K562 (cell line): Measurements from ENCODE around the gene TTLL11. TPM values are rescaled to one million over a fixed set of nuclear protein-coding genes. Genes with fewer than 3 reads are reported as not detected.
A peak's percentile ranks its signal among the peaks of the same experiment; 100 is the strongest.

Experiments used
- ATAC-seq: fragments of 200-7000 bp; cut with Tn5 transposase; 3 replicates; pipeline ENCODE4 v1.9.1; 2020; ENCODE audit warnings: moderate library complexity
- BruUV-seq: library from RNA; stranded (reverse); fragments of 400-500 nt; replicated peaks from 2 replicates; lab custom pipeline; 2021; lab: Mats Ljungman, UMichigan
- CTCF ChIA-PET: fragments of 300-600 bp; formaldehyde crosslinking; extraction: SDS; loops from one replicate; lab custom pipeline; 2021; ENCODE audit warnings: low intra/inter-chr PET ratio; lab: Yijun Ruan, JAX
- POLR2A ChIA-PET: fragments of 300-600, 350-650 bp; sonication (Branson Sonifier 250); formaldehyde crosslinking; extraction: SDS; loops from one replicate; lab custom pipeline; 2021; ENCODE audit warnings: antibody characterized with exemption, inconsistent platforms; lab: Yijun Ruan, JAX
- DNase-seq, 4 experiments: peaks; one replicate each; pipeline versions ENCODE4 v3.0.0 to v3.0.0-alpha.2; 2011 to 2018; ENCODE audit warnings: low spot score in 3 of 4, mixed read lengths in 3 of 4; ENCODE audit errors: extremely low read depth in 1 of 4
- FAIRE-seq: peaks from 2 replicates; lab custom pipeline; 2011; peaks lifted over from hg19 to GRCh38; lab: Jason Lieb, UNC
- H2AFZ ChIP-seq: 2 replicates; pipeline ENCODE4 v1.6.0; 2011; ENCODE audit warnings: low read depth, low read length, control low read depth, inconsistent platforms
- H3K27ac ChIP-seq: fragments of 200-600 bp; 3 replicates; pipeline ENCODE4 v1.8.0; 2011; ENCODE audit warnings: low read depth, mild to moderate bottlenecking, control low read depth, inconsistent platforms, low read length, moderate library complexity, mixed read lengths; ENCODE audit errors: extremely low read depth
- H3K27me3 ChIP-seq, 2 experiments: fragments of 300-600 bp in 1 of 2; 2 replicates in 1 of 2; 3 replicates in 1 of 2; pipeline versions ENCODE4 v1.6.0 to v1.8.0; 2011; ENCODE audit warnings: inconsistent platforms in 2 of 2, low read length in 2 of 2, mild to moderate bottlenecking in 1 of 2, mixed read lengths in 1 of 2, moderate library complexity in 1 of 2; ENCODE audit not compliant: control insufficient read depth in 2 of 2, insufficient read depth in 2 of 2
- H3K36me3 ChIP-seq: fragments of 300-600 bp; 3 replicates; pipeline ENCODE4 v1.8.0; 2011; ENCODE audit warnings: mild to moderate bottlenecking, low read length, inconsistent platforms; ENCODE audit not compliant: control insufficient read depth, insufficient read depth
- H3K4me1 ChIP-seq, 2 experiments: fragments of 200-600 bp in 1 of 2; replicated peaks in 1 of 2; 2 replicates in 1 of 2; 3 replicates in 1 of 2; pipeline versions ENCODE4 v1.5.1 to v1.8.0; 2011; ENCODE audit warnings: inconsistent platforms in 2 of 2, low read length in 2 of 2, mild to moderate bottlenecking in 1 of 2, mixed read lengths in 1 of 2, moderate library complexity in 1 of 2; ENCODE audit not compliant: control insufficient read depth in 2 of 2, insufficient read depth in 2 of 2
- H3K4me2 ChIP-seq: 2 replicates; pipeline ENCODE4 v1.6.1; 2011; ENCODE audit warnings: low read length, control low read depth, inconsistent platforms, mixed read lengths; ENCODE audit not compliant: insufficient read depth
- H3K4me3 ChIP-seq: fragments of 200-600 bp; sonication (generic), shearing (Covaris generic); 2 replicates; pipeline ENCODE4 v1.5.1; 2016; ENCODE audit warnings: control low read depth, inconsistent platforms
- H3K79me2 ChIP-seq: fragments of 200-600 bp; 3 replicates; pipeline ENCODE4 v1.8.0; 2011; ENCODE audit warnings: low read length, inconsistent platforms; ENCODE audit not compliant: control insufficient read depth, insufficient read depth
- H3K9ac ChIP-seq, 2 experiments: 2 replicates each; pipeline versions ENCODE4 v1.6.0 to v1.6.1; 2011; ENCODE audit warnings: low read depth in 2 of 2, low read length in 2 of 2, control low read depth in 1 of 2, inconsistent platforms in 1 of 2, mild to moderate bottlenecking in 1 of 2, mixed read lengths in 1 of 2; ENCODE audit not compliant: insufficient read depth in 1 of 2
- H3K9me1 ChIP-seq: one replicate; pipeline ENCODE4 v1.6.0; 2011; ENCODE audit warnings: inconsistent platforms, mild to moderate bottlenecking, low read length, moderate library complexity; ENCODE audit not compliant: control insufficient read depth, insufficient read depth
- H3K9me3 ChIP-seq: replicated peaks from 2 replicates; pipeline ENCODE4 v1.5.1; 2011; ENCODE audit warnings: low read depth, low read length, inconsistent platforms; ENCODE audit not compliant: control insufficient read depth, insufficient read depth
- H4K20me1 ChIP-seq: replicated peaks from 2 replicates; pipeline ENCODE4 v1.6.1; 2011; ENCODE audit warnings: low read length, inconsistent platforms, mixed read lengths; ENCODE audit not compliant: control insufficient read depth, insufficient read depth
- ARID4B ChIP-seq: sonication (generic); formaldehyde crosslinking; IDR thresholded peaks from 2 replicates; pipeline ENCODE4 v1.8.0; 2022; ENCODE audit warnings: mild to moderate bottlenecking, missing genetic modification reagents
- E2F3 ChIP-seq: fragments of 250-450 bp; sonication (Bioruptor Pico); IDR thresholded peaks from 2 replicates; pipeline ENCODE4 v1.4.0; 2020; ENCODE audit warnings: mild to moderate bottlenecking
- ELF4 ChIP-seq: fragments of 450-650 bp; formaldehyde crosslinking; IDR thresholded peaks from 2 replicates; pipeline ENCODE4 v1.4.0; 2022; ENCODE audit warnings: missing genetic modification characterization
- MCM2 ChIP-seq: fragments of 450-650 bp; IDR thresholded peaks from 2 replicates; pipeline ENCODE4 v1.6.1; 2017; ENCODE audit warnings: low read depth, mild to moderate bottlenecking
- OTX1 ChIP-seq: fragments of 450-650 bp; formaldehyde crosslinking; IDR thresholded peaks from 2 replicates; pipeline ENCODE4 v1.4.0; 2022; ENCODE audit warnings: mild to moderate bottlenecking
- PML ChIP-seq: IDR thresholded peaks from 2 replicates; pipeline ENCODE4 v1.6.1; 2012; ENCODE audit warnings: low read length, inconsistent platforms
- TSC22D4 ChIP-seq: fragments of 450-650 bp; IDR thresholded peaks from 2 replicates; pipeline ENCODE4 v1.6.1; 2016; ENCODE audit warnings: missing genetic modification characterization, missing biosample characterization, control low read depth
- WGBS: fragments of 100-300 bp; shearing (Covaris generic); methylation state at CpG from one replicate; pipeline ENCODE4 v1.1.6; 2016; ENCODE audit warnings: low coverage, mixed read lengths; ENCODE audit not compliant: insufficient coverage; ENCODE audit errors: missing lambda C conversion rate; 5-methylcytosine and 5-hydroxymethylcytosine counted together
- in situ Hi-C: fragments of 300-500 bp; cut with MboI; formaldehyde crosslinking; loops from 4 replicates; pipeline ENCODE4 v1.15.0; 2018; ENCODE audit warnings: inconsistent platforms, mixed read lengths
- intact Hi-C: fragments of 100-400 bp; cut with micrococcal nuclease; formaldehyde crosslinking; loops from 2 replicates; pipeline ENCODE4 v1.14.2; 2022
- polyA plus RNA-seq, 8 experiments: library from polyadenylated mRNA; depleted of rRNA in 4 of 8; stranded (reverse) in 5 of 8; unstranded in 3 of 8; fragments of >200 nt; fragmentation: Nextera tagmentation in 2 of 8; fragmentation: Illumina TruSeq in 1 of 8; extraction: Ambion mirVana in 2 of 8; extraction: Trizol in 1 of 8; gene quantifications; 2 replicates each; pipeline versions ENCODE4 v1.2.1 to v1.2.3, GENCODE V29; 2011 to 2014; ENCODE audit warnings: inconsistent platforms in 1 of 8, missing spikeins in 1 of 8
- total RNA-seq, 7 experiments: library from RNA; depleted of rRNA in 6 of 7; stranded (reverse); fragments of >200 nt in 6 of 7; fragmentation: Illumina TruSeq in 2 of 7; extraction: Trizol in 2 of 7; gene quantifications; 2 replicates each; pipeline versions ENCODE4 v1.2.1 to v1.2.3, GENCODE V29; 2011 to 2021; ENCODE audit warnings: low replicate concordance in 1 of 7

TTLL11 gene
- total and polyA plus RNA-seq, 9 of the 15 experiments (the other 6 are each of a cell fraction or from before 2014, with no cell fraction given), result 0.83 to 4.4 (median 2.7) TPM

- intact Hi-C loops, result no loop called here
- peaks cover 0 to 4% of the 10 kb centered on the region in 2 experiments; a peak in 2 of 5 replicates for H3K4me1 ChIP-seq
- no TSS peak for BruUV-seq
- H3K27me3 ChIP-seq, result peaks cover 9 to 43% of the 10 kb centered on the region in 2 experiments; a peak in 4 of 5 replicates
- H3K27ac ChIP-seq, result no peak overlapping the region
- H3K4me2 ChIP-seq, result no peak overlapping the region
- H3K9ac ChIP-seq, result no peak overlapping the region
- H4K20me1 ChIP-seq, result no peaks in the 10 kb centered on the region
- in situ Hi-C loops, result no loop called here
- ATAC-seq (no peak), FAIRE-seq (no peak), DNase-seq (no peak)
- 39% methylated on average over 15 of the region's 15 CpGs for WGBS
- H2AFZ ChIP-seq, result no peak overlapping the region
- H3K79me2 ChIP-seq, result no peaks in the 10 kb centered on the region
- H3K9me1 ChIP-seq, result no peaks in the 10 kb centered on the region
- ChIA-PET POLR2A (no interaction called here), CTCF (no interaction called here)
- TF ChIP-seq OTX1 (CRISPR knock-in tag), result peak; percentile 66; the same call in 1 of the 2 replicates
- no peak for TF ChIP-seq E2F3 (CRISPR knock-in tag)
- TF ChIP-seq ELF4 (CRISPR knock-in tag), result 0 out of 2 replicates have a peak, but pooled peaks have one; percentile 38
- TF ChIP-seq MCM2, result no peak
- TF ChIP-seq PML, result no peak
- peak; percentile 31; the same call in 1 of the 2 replicates for TF ChIP-seq TSC22D4 (tag)
- TF ChIP-seq ARID4B, result no peak
- no peaks in the 10 kb centered on the region for H3K9me3 ChIP-seq
- no peaks in the 10 kb centered on the region for H3K36me3 ChIP-seq
- no peak overlapping the region for H3K4me3 ChIP-seq
Measured at GRCh38 chr9:121788686-121789366, 304.3 kb downstream of the TTLL11 start.
